GM19328 (cell line): Measurements from ENCODE around the gene PSME4.
"Not testable (repeated sequence)": the region's sequence is repeated elsewhere in the genome, so short reads cannot be mapped to it uniquely, and the experiment has no call there.

Experiments used
- ATAC-seq: cut with Tn5 transposase; IDR thresholded peaks from one replicate; pipeline ENCODE4 v1.9.1; 2021; ENCODE audit warnings: mild to moderate bottlenecking, moderate library complexity; ENCODE audit not compliant: unreplicated experiment

Gene PSME4

DNA sequence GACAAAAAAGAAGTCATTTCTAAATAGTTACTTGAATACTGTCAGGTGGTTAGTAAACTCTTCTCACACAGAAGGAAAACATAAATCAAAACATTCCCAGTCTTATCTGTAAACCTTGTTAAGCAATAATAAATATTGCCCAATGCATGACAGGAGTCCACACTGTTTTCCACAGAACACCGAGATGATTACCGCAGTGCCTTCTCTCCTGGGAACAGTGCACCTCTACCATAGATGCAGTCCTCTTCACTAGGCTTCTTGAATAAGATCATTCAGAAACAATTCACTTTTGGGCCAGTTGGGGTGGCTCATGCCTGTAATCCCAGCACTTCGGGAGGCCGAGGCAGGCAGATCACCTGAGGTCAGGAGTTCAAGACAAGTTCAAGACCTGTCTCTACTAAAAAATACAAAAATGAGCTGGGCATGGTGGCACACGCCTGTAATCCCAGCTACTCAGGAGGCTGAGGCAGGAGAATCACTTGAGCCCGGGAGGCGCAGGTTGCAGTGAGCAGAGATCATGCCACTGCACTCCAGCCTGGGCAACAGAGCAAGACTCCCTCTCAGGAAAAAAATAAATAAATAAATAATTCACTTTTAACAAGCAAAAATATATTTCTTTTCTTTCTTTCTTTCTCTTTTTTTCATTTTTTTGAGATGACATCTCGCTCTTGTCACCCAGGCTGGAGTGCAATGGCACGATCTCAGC lies 119.6 kb downstream of the PSME4 start:
- ATAC-seq: not testable (repeated sequence)

DNA sequence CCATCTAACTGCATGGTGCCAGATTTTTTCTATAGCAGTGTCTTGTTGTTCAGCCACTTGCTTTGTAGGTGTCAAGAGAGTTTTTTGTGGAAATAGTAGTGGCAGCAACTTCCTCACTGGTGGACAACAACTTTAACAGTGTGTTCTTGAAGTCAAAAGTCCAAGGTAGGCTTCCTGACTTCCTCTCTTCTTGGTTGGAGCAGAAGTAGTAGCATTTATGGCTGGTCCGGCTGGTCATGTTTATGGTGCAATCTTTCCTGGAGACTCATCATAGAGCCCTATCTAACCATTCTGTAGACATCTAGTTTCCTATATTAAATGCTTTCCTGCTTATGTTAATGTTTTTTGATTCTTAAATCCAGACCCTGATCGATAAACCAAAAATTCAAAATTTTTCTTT lies 122.7 kb downstream of the PSME4 start:
- no peak for ATAC-seq

DNA sequence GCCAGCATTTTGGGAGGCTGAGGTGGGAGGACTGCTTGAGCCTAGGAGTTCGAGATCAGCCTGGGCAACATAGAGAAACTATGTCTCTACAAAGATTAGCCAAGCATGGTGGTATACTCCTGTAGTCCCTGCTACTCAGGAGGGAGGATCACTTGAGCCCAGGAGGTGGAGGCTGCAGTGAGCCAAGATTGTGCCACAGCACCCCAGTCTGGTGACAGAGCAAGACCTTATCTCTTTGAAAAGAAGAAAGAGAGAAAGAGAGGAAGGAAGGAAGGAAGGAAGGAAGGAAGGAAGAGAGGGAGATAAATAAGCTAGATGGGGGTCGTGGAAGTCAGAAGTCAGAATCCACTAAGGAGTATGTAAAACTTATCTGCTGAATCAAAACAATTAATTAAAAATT lies 127.2 kb downstream of the PSME4 start:
- ATAC-seq: no peak

DNA sequence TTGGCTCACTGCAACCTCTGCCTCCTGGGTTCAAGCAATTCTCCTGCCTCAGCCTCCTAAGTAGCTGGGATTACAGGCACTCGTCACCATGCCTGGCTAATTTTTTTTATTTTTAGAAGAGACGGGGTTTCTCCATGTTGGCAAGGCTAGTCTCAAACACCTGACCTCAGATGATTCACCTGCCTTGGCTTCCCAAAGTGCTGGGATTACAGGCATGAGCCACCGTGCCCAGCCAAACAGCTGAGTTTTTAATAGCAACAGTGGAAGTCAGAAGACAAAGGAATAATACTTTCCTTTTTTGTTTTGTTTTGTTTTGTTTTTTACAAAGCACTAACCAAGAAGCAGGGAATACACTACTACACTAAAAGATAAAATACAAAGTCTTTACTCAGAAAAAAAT lies 127.9 kb downstream of the PSME4 start:
- no peak for ATAC-seq

DNA sequence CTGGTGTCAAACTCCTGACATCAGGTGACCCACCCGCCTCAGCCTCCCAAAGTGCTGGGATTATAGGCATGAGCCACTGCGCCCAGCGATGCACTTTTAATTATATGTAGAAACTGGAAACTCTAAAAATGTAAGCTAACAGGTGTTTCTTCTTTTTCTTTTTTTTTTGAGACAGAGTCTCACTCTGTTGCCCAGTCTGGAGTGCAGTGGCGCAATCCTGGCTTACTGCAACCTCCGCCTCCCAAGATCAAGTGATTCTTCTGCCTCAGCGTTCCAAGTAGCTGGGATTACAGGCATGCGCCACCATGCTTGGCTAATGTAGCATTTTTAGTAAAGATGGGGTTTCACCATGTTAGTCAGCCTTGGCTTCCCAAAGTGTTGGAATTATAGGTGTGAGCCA lies 129.1 kb downstream of the PSME4 start:
- ATAC-seq: not testable (repeated sequence)

DNA sequence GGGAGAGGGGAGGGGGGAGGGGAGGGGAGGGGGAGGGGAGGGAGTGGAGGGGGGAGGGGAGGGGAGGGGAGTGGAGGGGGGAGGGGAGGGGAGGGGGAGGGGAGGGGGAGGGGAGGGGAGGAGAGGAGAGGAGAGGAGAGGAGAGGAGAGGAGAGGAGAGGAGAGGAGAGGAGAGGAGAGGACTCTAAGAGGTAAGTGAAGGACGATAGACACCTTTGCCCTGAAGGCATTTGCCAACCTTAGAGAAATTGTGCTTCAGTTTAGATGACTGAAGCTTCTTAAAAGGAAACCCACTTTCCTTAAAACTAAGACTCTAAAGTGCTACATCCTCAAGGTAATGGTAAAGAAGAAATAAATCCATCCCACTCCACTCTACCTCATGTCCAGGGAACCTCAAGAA lies 130.2 kb downstream of the PSME4 start:
- ATAC-seq: no peak

DNA sequence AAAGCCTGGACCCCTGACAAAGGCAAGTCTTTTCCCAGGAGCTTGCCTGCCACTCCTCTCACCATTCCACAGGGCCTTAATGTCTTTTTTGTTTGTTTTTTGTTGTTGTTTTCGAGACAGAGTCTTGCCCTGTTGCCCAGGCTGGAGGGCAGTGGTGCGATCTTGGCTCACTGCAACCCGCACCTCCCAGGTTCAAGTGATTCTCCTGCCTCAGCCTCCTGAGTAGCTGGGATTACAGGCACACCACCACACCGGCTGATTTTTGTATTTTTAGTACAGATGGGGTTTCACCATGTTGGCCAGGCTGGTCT lies 140.9 kb downstream of the PSME4 start:
- not testable (repeated sequence) for ATAC-seq

DNA sequence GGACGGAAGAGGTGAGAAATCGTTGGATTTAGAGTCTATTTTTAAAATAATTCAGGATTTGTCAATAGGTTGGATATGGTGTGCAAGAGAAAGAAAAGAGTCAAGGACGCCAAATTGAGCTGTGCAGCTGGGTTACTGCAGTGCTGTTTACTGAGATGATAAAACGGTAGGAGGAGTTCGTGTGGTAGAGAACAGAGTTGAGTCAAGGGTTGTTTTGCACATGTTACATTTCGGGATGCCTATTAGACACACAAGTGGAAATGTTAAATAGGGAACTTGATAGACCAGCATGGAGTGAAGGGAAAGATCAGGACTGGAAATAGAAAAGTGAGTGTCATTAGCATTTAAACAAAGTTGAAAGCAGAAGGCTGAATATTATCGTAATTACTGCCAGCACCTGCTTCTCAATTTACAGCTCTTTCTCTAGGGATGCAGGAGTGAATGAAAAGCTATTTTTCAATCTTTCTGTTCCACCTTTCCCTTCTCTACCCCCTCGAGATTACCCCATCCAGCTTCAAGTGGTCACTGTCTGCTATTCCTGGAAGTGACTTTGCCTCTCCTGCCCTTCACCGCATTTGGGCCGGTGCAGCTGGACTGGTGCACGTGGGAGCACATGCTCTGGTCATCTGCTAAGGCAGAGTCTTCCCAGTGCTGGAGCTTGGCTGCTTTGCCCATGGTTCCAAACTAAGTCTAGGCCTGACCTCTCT lies 141.4 kb downstream of the PSME4 start:
- no peak for ATAC-seq

DNA sequence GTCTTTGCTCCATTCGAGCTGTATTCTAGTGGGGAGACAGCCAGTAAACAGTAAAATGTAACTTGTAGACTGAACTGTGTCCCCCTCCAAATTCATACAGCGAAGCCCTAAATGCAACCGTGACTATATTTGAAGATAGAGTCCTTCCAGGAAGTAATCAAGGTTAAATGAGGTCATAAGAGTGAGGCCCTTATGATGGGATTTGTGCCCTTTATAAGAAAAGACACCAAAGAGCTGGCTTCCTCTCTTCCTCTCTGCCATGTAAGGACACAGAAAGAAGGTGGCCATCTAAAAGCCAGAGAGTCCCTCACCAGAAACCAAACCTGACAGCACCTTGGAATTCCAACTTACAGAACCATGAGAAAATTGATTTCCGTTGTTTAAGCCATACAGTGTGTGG lies 142.5 kb downstream of the PSME4 start:
- ATAC-seq: no peak

DNA sequence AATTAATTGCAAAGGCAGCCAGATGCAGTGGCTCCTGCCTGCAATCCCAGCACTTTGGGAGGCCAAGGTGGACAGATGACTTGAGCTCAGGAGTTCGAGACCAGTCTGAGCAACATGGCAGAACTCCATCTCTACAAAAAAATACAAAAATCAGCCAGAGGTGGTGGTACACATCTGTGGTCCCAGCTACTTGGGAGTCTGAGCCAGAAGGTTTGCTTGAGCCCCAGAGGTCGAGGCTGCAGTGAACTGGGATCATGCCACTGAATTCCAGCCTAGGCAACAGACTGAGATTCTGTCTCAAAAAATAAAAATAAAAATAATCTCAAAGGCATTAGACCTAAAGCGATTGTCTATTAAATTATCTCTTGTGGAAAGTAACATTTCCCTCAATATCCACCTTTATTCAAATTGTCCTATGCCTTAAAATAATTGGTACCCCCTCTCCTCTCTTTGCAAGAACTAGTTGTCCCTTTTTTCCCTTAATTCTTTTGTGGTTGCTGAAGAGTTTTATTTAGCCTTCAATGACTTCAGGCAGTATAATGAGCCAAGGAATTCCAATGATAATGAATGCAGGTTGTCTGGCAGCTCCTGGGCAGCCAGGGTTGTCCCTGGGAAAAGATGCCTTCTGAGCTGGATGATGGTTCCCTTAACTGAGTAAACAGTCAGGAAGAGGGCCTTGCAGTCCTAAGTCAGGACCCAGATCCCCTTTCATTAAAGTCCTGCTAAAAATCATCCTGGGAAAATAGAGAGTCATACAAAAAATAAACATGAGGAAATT lies 143.2 kb downstream of the PSME4 start:
- no peak for ATAC-seq

DNA sequence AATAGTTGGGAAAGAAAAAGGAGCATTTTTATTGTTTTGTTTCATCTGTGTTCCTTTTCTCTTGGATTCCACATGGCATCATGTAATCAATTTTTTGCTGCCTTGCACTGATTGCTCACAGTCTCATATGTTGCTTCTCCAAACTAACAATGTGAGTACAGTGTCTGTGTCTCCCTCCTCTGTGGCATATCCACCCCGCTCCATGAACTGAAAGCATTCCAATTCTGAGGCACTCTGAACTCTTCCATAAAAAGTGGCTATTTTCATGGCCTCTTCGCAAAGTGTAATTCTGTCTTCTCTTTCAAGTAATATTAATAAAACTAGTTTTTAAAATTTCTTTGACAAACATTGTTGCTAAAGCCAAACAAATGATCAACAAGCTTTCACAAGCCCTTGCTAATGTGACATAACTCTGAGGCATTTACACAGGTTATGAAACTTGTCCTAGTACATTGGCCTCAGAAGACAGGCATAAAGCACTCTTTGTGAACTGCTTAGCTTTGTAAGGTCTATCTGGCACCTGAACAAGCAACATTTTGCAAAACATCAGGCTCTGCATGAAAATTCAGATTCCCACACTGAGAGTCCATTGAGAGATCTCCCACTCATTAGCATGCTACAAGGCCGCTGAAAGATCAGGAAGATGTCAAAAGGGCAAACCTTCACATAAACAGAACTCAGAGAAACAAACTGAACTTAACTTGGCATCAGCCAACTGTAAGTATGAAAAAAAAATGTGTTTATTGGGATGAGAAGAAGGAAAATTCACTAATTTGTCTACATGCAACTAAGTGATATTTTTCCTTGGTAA lies 144.0 kb downstream of the PSME4 start:
- ATAC-seq: no peak

DNA sequence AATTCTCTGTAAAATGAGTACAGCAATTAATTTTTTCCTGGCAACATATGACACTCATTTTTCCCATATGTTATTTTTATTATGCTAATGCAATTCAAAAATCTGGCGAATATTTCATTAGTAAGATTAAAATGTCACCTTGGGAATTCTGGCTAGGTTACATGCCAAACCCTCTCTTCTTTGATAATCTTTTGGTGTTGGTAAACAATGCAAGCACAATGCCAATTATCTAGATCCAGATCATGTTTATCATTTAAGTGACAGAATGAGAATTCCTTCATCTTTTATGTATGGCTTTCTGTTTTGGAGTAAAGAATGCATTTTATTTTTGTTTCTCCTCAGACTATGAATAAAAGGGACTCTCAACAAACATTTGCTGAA lies 144.8 kb downstream of the PSME4 start:
- ATAC-seq: no peak

DNA sequence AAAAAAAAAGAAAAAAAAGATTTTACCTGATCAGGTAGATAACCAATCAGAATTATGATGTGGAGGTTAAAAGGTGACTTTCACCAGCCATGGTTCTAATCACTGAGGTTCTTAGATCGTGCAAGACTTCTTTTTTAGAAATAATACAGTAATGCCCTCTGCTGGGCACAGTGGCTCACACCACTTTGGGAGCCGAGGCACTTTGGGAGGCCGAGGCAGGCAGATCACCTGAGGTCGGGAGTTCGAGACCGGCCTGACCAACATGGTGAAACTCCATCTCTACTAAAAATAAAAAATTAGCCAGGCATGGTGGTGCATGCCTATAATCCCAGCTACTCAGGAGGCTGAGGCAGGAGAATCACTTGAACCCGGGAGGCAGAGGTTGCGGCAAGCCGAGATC lies 147.2 kb downstream of the PSME4 start:
- ATAC-seq: not testable (repeated sequence)

DNA sequence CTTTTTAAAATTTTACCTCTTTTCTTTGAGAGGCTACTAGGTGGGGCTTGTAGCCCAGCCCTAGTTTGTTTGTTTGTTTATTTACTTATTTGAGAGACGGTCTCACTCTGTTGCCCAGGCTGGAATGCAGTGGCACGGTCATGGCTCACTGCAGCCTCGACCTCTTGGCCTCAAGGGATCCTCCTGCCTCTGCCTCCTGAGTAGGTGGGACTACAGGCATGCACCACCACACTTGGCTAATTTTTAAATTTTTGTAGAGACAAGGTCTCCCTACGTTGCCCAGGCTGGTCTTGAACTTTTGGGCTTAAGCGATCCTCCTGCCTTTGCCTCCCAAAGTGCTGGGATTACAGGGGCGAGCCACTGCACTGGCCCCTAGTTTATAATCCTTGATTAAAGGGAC lies 149.0 kb downstream of the PSME4 start:
- ATAC-seq: no peak

DNA sequence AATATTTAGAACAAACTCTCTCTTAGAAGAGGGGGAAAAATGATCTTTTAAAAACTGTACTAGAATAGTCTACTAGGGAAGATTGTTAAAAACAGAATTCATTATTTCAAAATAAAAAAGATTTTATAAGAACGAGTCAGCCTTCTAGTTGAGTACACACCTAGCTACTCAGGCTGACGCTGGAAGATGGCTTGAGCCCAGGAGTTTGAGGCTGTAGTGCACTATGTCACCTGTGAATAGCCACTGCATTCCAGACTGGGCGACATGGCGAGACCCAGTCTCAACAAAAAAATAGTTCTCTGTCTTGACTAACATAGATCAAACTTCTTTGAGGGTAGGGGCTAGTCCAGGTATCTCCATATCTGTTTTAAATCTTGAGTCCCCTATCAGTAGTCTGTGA lies 150.1 kb downstream of the PSME4 start:
- no peak for ATAC-seq

DNA sequence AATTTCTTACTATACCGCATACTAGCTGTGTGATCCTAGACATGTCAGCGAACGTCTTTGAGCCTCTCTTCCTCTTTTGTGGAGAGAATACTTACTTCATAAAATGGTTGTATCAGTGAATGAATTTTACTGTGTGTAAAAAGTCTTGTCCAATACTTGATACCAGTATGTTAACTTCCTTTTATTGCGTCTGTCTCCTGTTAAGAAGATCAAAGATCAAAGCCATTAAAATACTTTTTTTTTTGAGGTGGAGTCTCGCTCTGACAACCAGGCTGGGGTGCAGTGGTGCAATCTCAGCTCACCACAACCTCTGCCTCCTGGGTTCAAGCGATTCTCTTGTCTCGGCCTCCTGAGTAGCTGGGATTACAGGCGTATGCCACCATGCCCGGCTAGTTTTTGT lies 150.7 kb downstream of the PSME4 start:
- ATAC-seq: no peak

DNA sequence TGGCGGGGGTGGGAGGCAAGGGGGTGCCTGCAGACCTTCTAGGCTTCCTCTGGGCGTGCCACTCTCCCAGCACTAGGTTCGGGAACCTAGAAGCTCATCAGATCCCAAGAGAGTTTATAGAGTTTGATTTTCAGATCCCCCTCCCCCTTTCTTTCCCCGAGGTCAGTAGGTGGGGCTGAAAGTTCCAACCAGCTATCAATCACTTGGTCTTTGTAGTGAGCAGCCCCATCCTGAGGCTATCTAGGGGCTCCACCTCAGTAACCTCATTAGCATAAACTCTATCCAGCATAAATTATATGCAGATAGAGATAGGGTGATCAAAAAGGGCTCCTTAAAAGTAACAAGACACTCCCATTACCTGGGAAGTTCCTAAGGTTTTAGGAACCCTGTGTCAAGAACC lies 151.2 kb downstream of the PSME4 start:
- ATAC-seq: no peak

DNA sequence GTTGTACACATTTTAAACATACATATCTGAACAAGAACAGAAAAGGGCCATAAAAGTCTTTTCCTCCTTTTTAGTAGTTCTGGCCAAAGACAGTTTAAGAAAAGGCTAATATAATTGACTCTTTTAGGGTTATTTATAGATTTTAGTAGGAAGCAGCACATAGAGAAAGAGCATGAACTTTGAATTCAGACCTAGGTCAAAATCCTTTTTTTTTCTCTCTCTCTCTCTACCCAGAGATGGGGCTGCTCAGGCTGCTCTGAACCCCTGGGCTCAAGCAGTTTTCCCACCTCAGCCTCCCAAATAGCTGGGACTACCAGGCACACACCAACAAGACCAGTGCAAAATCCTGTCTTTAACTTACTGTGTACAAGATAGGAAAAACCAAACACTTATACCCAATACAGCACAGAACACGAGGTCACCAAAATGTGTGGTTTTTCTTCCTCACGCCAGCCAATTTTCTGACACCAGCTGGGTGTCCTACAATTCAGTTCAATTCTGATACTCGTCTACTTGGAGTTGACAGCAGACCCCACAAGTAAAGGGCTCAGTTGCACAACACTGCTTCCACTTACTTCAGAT lies 151.8 kb downstream of the PSME4 start:
- ATAC-seq: no peak
